Esophagus (tissue), 2 donors: ENCODE results near the gene MBIP. TPM values are rescaled to one million over a fixed set of nuclear protein-coding genes. Genes with fewer than 3 reads are reported as not detected.

ENCODE experiments used
- H3K27ac ChIP-seq, 2 donors: one replicate each; pipeline ENCODE4 v1.5.1; 2013; ENCODE audit warnings: low read depth in 2 of 2, mild to moderate bottlenecking in 2 of 2, inconsistent platforms in 1 of 2, low read length in 1 of 2, moderate library complexity in 1 of 2
- H3K27me3 ChIP-seq, 2 donors: one replicate each; pipeline ENCODE4 v1.6.1; 2013; ENCODE audit warnings: low read length in 2 of 2, control low read depth in 1 of 2, mild to moderate bottlenecking in 1 of 2; ENCODE audit not compliant: insufficient read depth in 2 of 2, control insufficient read depth in 1 of 2
- H3K36me3 ChIP-seq, 2 donors: one replicate each; pipeline ENCODE4 v1.6.1; 2013; ENCODE audit warnings: low read length in 1 of 2; ENCODE audit not compliant: control insufficient read depth in 2 of 2, insufficient read depth in 2 of 2
- H3K4me1 ChIP-seq, 2 donors: one replicate each; pipeline ENCODE4 v1.6.1; 2013; ENCODE audit warnings: low read length in 1 of 2; ENCODE audit not compliant: control insufficient read depth in 2 of 2, insufficient read depth in 2 of 2
- H3K4me3 ChIP-seq, 2 donors: one replicate each; pipeline ENCODE4 v1.5.1; 2013; ENCODE audit warnings: low read length in 2 of 2, mild to moderate bottlenecking in 2 of 2, low read depth in 1 of 2, moderate library complexity in 1 of 2
- H3K9me3 ChIP-seq, 2 donors: one replicate each; pipeline ENCODE4 v1.6.1; 2013; ENCODE audit warnings: mild to moderate bottlenecking in 2 of 2, low read depth in 1 of 2, low read length in 1 of 2, moderate library complexity in 1 of 2; ENCODE audit not compliant: control insufficient read depth in 2 of 2, insufficient read depth in 1 of 2
- WGBS, 2 donors: extraction: QIAGEN DNeasy Blood & Tissue Kit; methylation state at CpG; one replicate each; pipeline ENCODE4 v1.1.7; 2013; 5-methylcytosine and 5-hydroxymethylcytosine counted together
- polyA plus RNA-seq, 2 donors: library from polyadenylated mRNA; stranded (reverse); fragments of 200-250 nt; gene quantifications; one replicate each; pipeline ENCODE4 v1.2.3, GENCODE V29; 2013
- donor health status: healthy with polysubstance abuse.
- donor health status: Bipolar disorder and iron deficiency.

Gene MBIP
- polyA plus RNA-seq, 2 donors, result 9.2 to 11.3 TPM

DNA sequence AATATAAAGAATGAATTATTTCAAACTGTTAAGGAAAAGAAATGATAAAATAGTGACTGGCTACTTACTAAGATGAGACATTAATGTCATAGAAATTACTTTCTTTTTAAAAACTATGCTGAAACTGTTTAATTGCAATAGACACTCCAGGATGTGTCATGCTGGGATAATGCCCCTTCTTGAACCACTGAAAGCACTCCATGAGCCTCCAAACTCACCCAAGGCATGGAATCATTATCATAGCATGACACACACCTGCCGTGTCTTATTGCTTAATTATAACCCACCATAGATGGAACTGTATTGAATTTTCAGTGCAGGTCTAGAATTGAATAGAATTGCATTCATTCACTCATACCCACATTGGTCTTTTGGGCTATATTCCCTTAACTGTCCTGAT lies 4.3 kb downstream of the MBIP start:
- no peaks in the 10 kb centered on the region for H3K9me3 ChIP-seq
- H3K27me3 ChIP-seq, result no peaks in the 10 kb centered on the region
- no peak overlapping the region for H3K4me3 ChIP-seq
- peaks cover 0 to under 1% of the 10 kb centered on the region in 2 donors for H3K36me3 ChIP-seq
- 78 to 84% methylated on average over 1 of the region's 1 CpG for WGBS, 2 donors
- H3K27ac ChIP-seq, result no peak overlapping the region
- no peaks in the 10 kb centered on the region for H3K4me1 ChIP-seq

- H3K36me3 ChIP-seq, result peaks cover 3 to 8% of the 10 kb centered on the region in 2 donors
- no peaks in the 10 kb centered on the region for H3K4me1 ChIP-seq
- 51 to 60% methylated on average over 3 of the region's 3 CpGs for WGBS, 2 donors
- no peaks in the 10 kb centered on the region for H3K27me3 ChIP-seq
- no peaks in the 10 kb centered on the region for H3K9me3 ChIP-seq
- H3K4me3 ChIP-seq, result no peak overlapping the region
- H3K27ac ChIP-seq, result no peak overlapping the region
Observed at GRCh38 chr14:36315159-36315853, 5.1 kb downstream of the MBIP start.

GRCh38 chr14:36313898-36314297 lies 6.5 kb downstream of the MBIP start:
- Histone ChIP-seq H3K27ac (no peak overlapping the region), H3K4me3 (no peak overlapping the region), H3K4me1 (no peaks in the 10 kb centered on the region), H3K36me3 (peaks cover 3 to 8% of the 10 kb centered on the region in 2 donors), H3K9me3 (no peaks in the 10 kb centered on the region), H3K27me3 (no peaks in the 10 kb centered on the region)
- 89 to 91% methylated on average over 3 of the region's 3 CpGs for WGBS, 2 donors

DNA sequence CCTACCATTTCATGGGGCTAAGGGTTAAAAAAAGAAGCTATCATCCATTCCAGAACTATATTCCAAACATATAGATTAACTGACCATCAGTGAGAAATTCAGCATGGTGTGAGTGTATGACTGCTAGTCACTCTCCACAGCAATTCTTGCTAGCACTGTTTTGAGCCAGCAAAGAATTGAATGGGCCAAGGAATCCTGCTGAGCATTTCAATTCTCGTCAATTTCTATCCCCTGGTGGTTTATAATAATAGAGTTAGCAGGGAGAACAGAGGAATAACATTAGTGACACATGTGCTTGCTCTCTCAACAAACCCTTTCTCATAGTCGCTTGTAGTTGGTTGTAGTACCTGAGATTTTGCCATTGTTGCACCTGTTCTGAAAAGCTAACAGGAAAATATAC lies 7.2 kb downstream of the MBIP start:
- Histone ChIP-seq H3K27me3 (no peaks in the 10 kb centered on the region), H3K4me1 (no peaks in the 10 kb centered on the region), H3K36me3 (peaks cover 3 to 8% of the 10 kb centered on the region in 2 donors), H3K27ac (no peak overlapping the region), H3K4me3 (no peak overlapping the region), H3K9me3 (no peaks in the 10 kb centered on the region)
- WGBS, 2 donors, result 92 to 94% methylated on average over 2 of the region's 2 CpGs

- H3K27me3 ChIP-seq, result no peaks in the 10 kb centered on the region
- 89 to 90% methylated on average over 2 of the region's 2 CpGs for WGBS, 2 donors
- no peak overlapping the region for H3K27ac ChIP-seq
- no peak overlapping the region for H3K4me3 ChIP-seq
- no peaks in the 10 kb centered on the region for H3K9me3 ChIP-seq
- peaks cover 7 to 8% of the 10 kb centered on the region in 2 donors for H3K36me3 ChIP-seq
- H3K4me1 ChIP-seq, result no peaks in the 10 kb centered on the region
Observed at GRCh38 chr14:36306836-36307235, 13.6 kb downstream of the MBIP start.

- Histone ChIP-seq H3K4me1 (no peaks in the 10 kb centered on the region), H3K36me3 (peaks cover 0 to 7% of the 10 kb centered on the region in 2 donors), H3K4me3 (no peak overlapping the region), H3K27me3 (no peaks in the 10 kb centered on the region), H3K27ac (no peak overlapping the region), H3K9me3 (no peaks in the 10 kb centered on the region)
Observed at GRCh38 chr14:36304895-36305294, 15.5 kb downstream of the MBIP start.

DNA sequence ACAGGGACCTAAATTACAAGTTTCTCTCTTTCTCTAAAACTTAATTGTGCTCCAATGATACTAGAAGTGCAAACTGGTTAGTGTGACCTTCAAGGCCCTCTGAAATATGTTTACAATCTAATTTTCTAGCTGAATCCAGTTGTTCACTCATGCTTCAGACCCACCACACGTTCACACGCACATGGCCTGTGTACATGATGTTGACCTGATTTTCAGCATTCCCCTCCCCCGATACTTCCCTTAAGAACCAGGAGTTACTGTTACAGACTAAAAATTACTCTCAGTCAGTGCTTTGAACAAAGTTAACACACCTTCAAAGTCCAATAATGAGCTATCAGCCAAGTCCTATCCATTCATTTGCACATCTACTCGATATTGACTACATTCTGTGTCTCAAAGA lies 16.5 kb downstream of the MBIP start:
- 70 to 72% methylated on average over 4 of the region's 4 CpGs for WGBS, 2 donors
- H3K9me3 ChIP-seq, result no peaks in the 10 kb centered on the region

DNA sequence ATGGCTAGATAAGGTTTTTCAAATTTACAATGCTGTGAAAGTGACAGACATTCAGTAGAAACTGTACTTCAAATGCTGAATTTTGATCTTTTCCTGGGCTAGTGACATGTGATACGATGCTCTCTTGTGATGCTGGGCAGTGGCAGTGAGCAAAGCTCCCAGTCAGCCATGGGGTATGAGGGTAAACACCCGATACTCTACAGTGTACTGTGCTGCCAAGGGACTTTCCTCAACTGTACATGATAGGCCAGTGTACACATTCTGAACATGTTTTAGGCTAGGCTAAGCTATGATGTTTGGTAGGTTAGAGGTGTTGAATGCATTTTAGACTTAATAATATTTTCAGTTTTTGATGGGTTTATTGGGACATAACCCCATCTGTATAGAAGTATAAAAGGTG lies 17.6 kb downstream of the MBIP start:
- H3K4me3 ChIP-seq, result no peak overlapping the region
- WGBS, 2 donors, result 94 to 95% methylated on average over 2 of the region's 2 CpGs
- H3K36me3 ChIP-seq, result peaks cover 0 to 7% of the 10 kb centered on the region in 2 donors
- H3K27ac ChIP-seq, result no peak overlapping the region
- no peaks in the 10 kb centered on the region for H3K9me3 ChIP-seq
- H3K27me3 ChIP-seq, result no peaks in the 10 kb centered on the region
- H3K4me1 ChIP-seq, result no peaks in the 10 kb centered on the region

More for the DNA sequence above, 16.5 kb downstream of the MBIP start:
- H3K4me3 ChIP-seq, result no peak overlapping the region
- peaks cover 0 to 7% of the 10 kb centered on the region in 2 donors for H3K36me3 ChIP-seq
- H3K27ac ChIP-seq, result no peak overlapping the region
- no peaks in the 10 kb centered on the region for H3K4me1 ChIP-seq
- H3K27me3 ChIP-seq, result no peaks in the 10 kb centered on the region

DNA sequence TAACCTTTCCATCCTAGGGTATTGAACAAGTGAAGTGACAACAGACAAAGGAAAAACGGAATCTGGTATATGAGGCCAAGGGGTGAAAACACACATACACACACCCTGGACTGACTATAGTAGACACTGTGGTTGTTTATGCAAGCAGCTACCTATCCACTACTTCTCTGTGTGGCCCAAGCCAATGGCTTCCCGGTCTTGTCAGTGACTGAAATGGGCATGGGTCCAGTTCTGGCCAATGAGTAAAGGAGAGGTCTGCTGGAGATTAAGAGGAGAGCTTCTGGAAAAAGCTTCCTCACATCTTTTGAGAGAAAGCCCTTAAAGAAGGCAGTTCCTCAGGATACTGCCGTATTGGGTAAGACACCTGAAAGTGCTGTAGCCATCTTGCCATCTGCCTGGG lies 19.3 kb downstream of the MBIP start:
- H3K27ac ChIP-seq, result no peak overlapping the region
- no peak overlapping the region for H3K4me3 ChIP-seq
- no peaks in the 10 kb centered on the region for H3K4me1 ChIP-seq
- no peaks in the 10 kb centered on the region for H3K27me3 ChIP-seq
- WGBS, 2 donors, result 95 to 100% methylated on average over 3 of the region's 3 CpGs
- no peaks in the 10 kb centered on the region for H3K9me3 ChIP-seq
- peaks cover 2 to 13% of the 10 kb centered on the region in 2 donors for H3K36me3 ChIP-seq

GRCh38 chr14:36300337-36300736 lies 20.1 kb downstream of the MBIP start:
- H3K4me1 ChIP-seq, result no peaks in the 10 kb centered on the region
- no peaks in the 10 kb centered on the region for H3K9me3 ChIP-seq
- H3K27me3 ChIP-seq, result no peaks in the 10 kb centered on the region
- no peak overlapping the region for H3K27ac ChIP-seq
- H3K4me3 ChIP-seq, result no peak overlapping the region
- H3K36me3 ChIP-seq, result peaks cover 2 to 13% of the 10 kb centered on the region in 2 donors
